Hindlimb muscle (tissue), 1 donor: ENCODE measurements around the gene CALY. TPM values are rescaled to one million over a fixed set of nuclear protein-coding genes. Genes with fewer than 3 reads are reported as not detected.

Experiments
- DNase-seq: peaks from one replicate; pipeline ENCODE4 v3.0.0-alpha.2; 2013
- polyA plus RNA-seq: library from polyadenylated mRNA; unstranded; fragments of 120-200 nt; gene quantifications from one replicate; pipeline ENCODE4 v1.2.1, GENCODE V29; 2013; ENCODE audit not compliant: insufficient read length

The CALY gene
- polyA plus RNA-seq, 1 donor, result not detected

- no peak for DNase-seq
These were observed 53.8 kb downstream of the CALY start for GRCh38 chr10:133282846-133283390.

- no peak for DNase-seq
These were observed 54.9 kb downstream of the CALY start for GRCh38 chr10:133281628-133282372.

GRCh38 chr10:133281084-133281483 lies 55.6 kb downstream of the CALY start:
- DNase-seq, result no peak

GRCh38 chr10:133280391-133281059 lies 56.2 kb downstream of the CALY start:
- DNase-seq, result no peak

GRCh38 chr10:133279326-133280226 lies 57.1 kb downstream of the CALY start:
- no peak for DNase-seq

- no peak for DNase-seq
These were observed 58.0 kb downstream of the CALY start for GRCh38 chr10:133278577-133279265.

- no peak for DNase-seq
These were observed 58.6 kb downstream of the CALY start for GRCh38 chr10:133277993-133278576.

- no peak for DNase-seq
These were observed 59.3 kb downstream of the CALY start for GRCh38 chr10:133277277-133277992.

- no peak for DNase-seq
These were observed 60.1 kb downstream of the CALY start, which contains the start of gene ADAM8 for GRCh38 chr10:133276435-133277201. Gene ADAM8, minus strand, starts transcription at chr10:133276868. Its CDS starts 51 bp downstream, at chr10:133276817.

GRCh38 chr10:133276100-133276434 lies 60.6 kb downstream of the CALY start:
- DNase-seq, result no peak

GRCh38 chr10:133275684-133276092 lies 61.0 kb downstream of the CALY start:
- no peak for DNase-seq

GRCh38 chr10:133274751-133275683 lies 61.7 kb downstream of the CALY start:
- DNase-seq, result no peak

Other genes with a start within 250 kb of the CALY start
- 4.0 TPM for gene ADGRA1, start 249.0 kb downstream of the CALY start, polyA plus RNA-seq
- 10.7 TPM for gene KNDC1, start 176.7 kb downstream of the CALY start, polyA plus RNA-seq
- gene UTF1, start 106.7 kb downstream of the CALY start, polyA plus RNA-seq, result not detected
- 0.22 TPM for gene VENTX, start 99.0 kb downstream of the CALY start, polyA plus RNA-seq
- 3.3 TPM for gene ADAM8, start 60.0 kb downstream of the CALY start, polyA plus RNA-seq
- 50.3 TPM for gene TUBGCP2, start 28.0 kb downstream of the CALY start, polyA plus RNA-seq
- 40.7 TPM for gene ZNF511, start 28.0 kb downstream of the CALY start, polyA plus RNA-seq
- 0.22 TPM for gene PRAP1, start 10.5 kb upstream of the CALY start, polyA plus RNA-seq
- gene FUOM, start 21.1 kb upstream of the CALY start, polyA plus RNA-seq, result 5.4 TPM
- 152 TPM for gene ECHS1, start 36.5 kb upstream of the CALY start, polyA plus RNA-seq
- 4.7 TPM for gene PAOX, start 42.4 kb upstream of the CALY start, polyA plus RNA-seq
- 47.4 TPM for gene MTG1, start 57.3 kb upstream of the CALY start, polyA plus RNA-seq
- 4.6 TPM for gene SPRN, start 87.7 kb upstream of the CALY start, polyA plus RNA-seq
- 1.1 TPM for gene SCART1, start 117.0 kb upstream of the CALY start, polyA plus RNA-seq
- gene CYP2E1, start 190.5 kb upstream of the CALY start, polyA plus RNA-seq, result 1.6 TPM
- 0.43 TPM for gene SYCE1, start 228.7 kb upstream of the CALY start, polyA plus RNA-seq